Large intestine (tissue), 3 donors: ENCODE measurements around the gene DNAJB7. TPM values are rescaled to one million over a fixed set of nuclear protein-coding genes. Genes with fewer than 3 reads are reported as not detected.

Experiments
- DNase-seq, 2 donors: peaks; one replicate each; pipeline versions ENCODE4 v3.0.0 to v3.0.0-alpha.2; 2013
- H3K27ac ChIP-seq: one replicate; pipeline ENCODE4 v1.5.1; 2013; ENCODE audit warnings: low read length
- H3K27me3 ChIP-seq: 2 replicates; pipeline ENCODE4 v1.6.1; 2013; ENCODE audit warnings: low read length; ENCODE audit not compliant: control insufficient read depth, insufficient read depth
- H3K36me3 ChIP-seq: 2 replicates; pipeline ENCODE4 v1.6.1; 2013; ENCODE audit warnings: low read length; ENCODE audit not compliant: control insufficient read depth, insufficient read depth
- H3K4me1 ChIP-seq: one replicate; pipeline ENCODE4 v1.6.1; 2013; ENCODE audit warnings: low read length; ENCODE audit not compliant: control insufficient read depth, insufficient read depth
- H3K4me3 ChIP-seq: one replicate; pipeline ENCODE4 v1.5.1; 2013; ENCODE audit warnings: low read length
- H3K9me3 ChIP-seq: one replicate; pipeline ENCODE4 v1.6.1; 2013; ENCODE audit warnings: mild to moderate bottlenecking, low read depth, low read length, moderate library complexity; ENCODE audit not compliant: control insufficient read depth
- WGBS: methylation state at CpG from one replicate; pipeline ENCODE4 v1.1.5; 2013; ENCODE audit warnings: low lambda C conversion rate; ENCODE audit not compliant: insufficient coverage; 5-methylcytosine and 5-hydroxymethylcytosine counted together
- polyA plus RNA-seq: library from polyadenylated mRNA; unstranded; fragments of 120-200 nt; gene quantifications from one replicate; pipeline ENCODE4 v1.2.1, GENCODE V29; 2013

DNAJB7 gene
- polyA plus RNA-seq, 1 donor: 2.5 TPM

DNA sequence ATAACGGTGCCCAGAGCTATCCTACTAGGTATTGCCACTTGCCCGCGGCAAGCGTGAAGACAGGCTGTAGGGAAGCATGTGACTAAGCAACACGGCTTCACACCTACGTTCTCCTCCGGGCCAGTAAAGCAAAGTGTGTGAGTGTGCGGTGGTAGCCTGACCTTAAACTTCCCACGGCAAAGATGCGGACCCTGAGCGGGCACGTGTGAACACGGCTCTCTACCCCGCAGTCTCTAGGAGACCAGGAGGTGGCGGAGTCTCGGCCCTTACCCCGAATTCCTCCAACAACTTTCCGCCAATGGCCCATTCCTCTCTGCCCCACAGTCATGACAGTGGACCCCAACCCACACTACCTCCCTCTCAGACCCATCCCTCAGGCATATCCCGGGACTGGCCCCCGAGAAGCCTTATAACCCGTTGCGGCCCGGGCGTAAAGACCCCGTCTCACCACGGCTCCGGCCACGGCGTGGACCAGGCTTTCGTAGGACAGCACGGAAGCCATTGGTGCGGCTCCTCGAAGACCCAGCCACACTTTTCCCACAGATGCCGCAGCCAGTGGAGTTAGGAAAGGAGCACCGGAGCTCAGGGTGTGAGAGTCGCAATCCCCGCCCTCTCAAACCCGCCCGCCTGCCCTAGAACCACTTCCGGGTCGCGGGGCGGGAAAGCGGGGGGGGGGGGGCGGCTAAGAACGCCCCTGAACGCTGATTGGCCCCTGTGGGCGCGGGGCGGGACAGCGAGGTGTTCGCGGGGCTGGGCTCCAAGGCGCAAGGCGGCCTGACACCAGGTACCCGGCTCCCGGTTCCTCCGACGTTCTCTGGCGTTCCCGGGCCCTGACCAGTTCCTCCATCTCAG, 42.9 kb downstream of the DNAJB7 start, which contains the start of gene SLC25A17:
SLC25A17 (minus strand) TSS at position 600 of the 852 bp plus-strand sequence; CDS start at position 502, 98 bp downstream.
- H3K36me3 ChIP-seq: peaks cover 8% of the 10 kb centered on the region
- H3K9me3 ChIP-seq: no peaks in the 10 kb centered on the region
- peak; percentile 77 to 84 for DNase-seq
- H3K4me1 ChIP-seq: peaks cover 15% of the 10 kb centered on the region
- H3K27me3 ChIP-seq: no peaks in the 10 kb centered on the region
- H3K4me3 ChIP-seq: peak within 1 kb of the TSS; percentile 74
- no CpG with 5 or more reads among the region's 61 CpGs for WGBS
- H3K27ac ChIP-seq: peak within 1 kb of the TSS; percentile 34

GRCh38 chr22:40818192-40818746, 43.6 kb downstream of the DNAJB7 start:
- no peaks in the 10 kb centered on the region for H3K27me3 ChIP-seq

GRCh38 chr22:40817737-40818136, 44.2 kb downstream of the DNAJB7 start:
- Histone ChIP-seq H3K27ac (no peak overlapping the region), H3K4me1 (peaks cover 12% of the 10 kb centered on the region), H3K27me3 (no peaks in the 10 kb centered on the region), H3K4me3 (no peak overlapping the region), H3K9me3 (no peaks in the 10 kb centered on the region), H3K36me3 (no peaks in the 10 kb centered on the region)
- WGBS: no CpG with 5 or more reads among the region's 4 CpGs
- DNase-seq: no peak

More at GRCh38 chr22:40818192-40818746, 43.6 kb downstream of the DNAJB7 start:
- Histone ChIP-seq H3K4me1 (peaks cover 12% of the 10 kb centered on the region), H3K4me3 (peak overlapping the region; percentile 74), H3K9me3 (no peaks in the 10 kb centered on the region), H3K36me3 (peaks cover 3% of the 10 kb centered on the region), H3K27ac (no peak overlapping the region)
- DNase-seq: no peak
- no CpG with 5 or more reads among the region's 14 CpGs for WGBS

- Histone ChIP-seq H3K36me3 (no peaks in the 10 kb centered on the region), H3K4me1 (peaks cover 8% of the 10 kb centered on the region), H3K27ac (no peak overlapping the region), H3K9me3 (no peaks in the 10 kb centered on the region), H3K27me3 (no peaks in the 10 kb centered on the region), H3K4me3 (no peak overlapping the region)
- DNase-seq: no peak
Observed at GRCh38 chr22:40813912-40814315, 48.0 kb downstream of the DNAJB7 start.

Other genes with a start within 250 kb of the DNAJB7 start
- gene MRTFA, start 225.4 kb downstream of the DNAJB7 start, polyA plus RNA-seq: 17.1 TPM
- 0.09 TPM for gene MCHR1, start 182.6 kb downstream of the DNAJB7 start, polyA plus RNA-seq
- gene SLC25A17, start 42.8 kb downstream of the DNAJB7 start, polyA plus RNA-seq: 18.1 TPM
- gene ST13, start 5.5 kb downstream of the DNAJB7 start, polyA plus RNA-seq: 457 TPM
- 12.1 TPM for gene XPNPEP3, start 5.0 kb downstream of the DNAJB7 start, polyA plus RNA-seq
- 44.9 TPM for gene RBX1, start 89.3 kb upstream of the DNAJB7 start, polyA plus RNA-seq
- gene EP300, start 230.5 kb upstream of the DNAJB7 start, polyA plus RNA-seq: 54.3 TPM